HCT116 (cell line): Measurements from ENCODE around the gene DAPK1. TPM values are rescaled to one million over a fixed set of nuclear protein-coding genes. Genes with fewer than 3 reads are reported as not detected.

Experiments
- ATAC-seq: fragments of 200-7000 bp; cut with Tn5 transposase; 2 replicates; pipeline ENCODE4 v1.9.1; 2020; ENCODE audit warnings: mild to moderate bottlenecking, moderate library complexity
- BruUV-seq: library from RNA; stranded (reverse); fragments of 400-500 nt; replicated peaks from 2 replicates; lab custom pipeline; 2021; lab: Mats Ljungman, UMichigan
- CTCF ChIA-PET: fragments of 300-600 bp; sonication (Branson Sonifier 250); formaldehyde crosslinking; loops from one replicate; lab custom pipeline; 2021; ENCODE audit warnings: antibody characterized with exemption; lab: Charles Lee
- POLR2A ChIA-PET: fragments of 300-600, 350-600 bp; sonication (Branson Sonifier 250); formaldehyde crosslinking; loops from one replicate; lab custom pipeline; 2021; ENCODE audit warnings: antibody characterized with exemption; lab: Charles Lee
- RAD21 ChIA-PET, 2 experiments: fragments of 300-600 bp; sonication (Branson Sonifier 250); formaldehyde crosslinking; loops; one replicate each; lab custom pipeline; 2023; ENCODE audit warnings: low total read pairs in 2 of 2; ENCODE audit not compliant: uncharacterized antibody in 2 of 2, unreplicated experiment in 2 of 2, low non-redundant PET in 1 of 2; lab: Charles Lee
- DNase-seq: peaks from one replicate; pipeline ENCODE4 v3.0.0-alpha.2; 2010; ENCODE audit warnings: low read depth, low spot score
- H2AFZ ChIP-seq: fragments of 200-600 bp; shearing (Covaris generic), sonication (generic); 2 replicates; pipeline ENCODE4 v1.6.1; 2017; ENCODE audit warnings: low read depth, mixed run types, mixed read lengths, antibody characterized with exemption, low read length; ENCODE audit not compliant: poor library complexity, severe bottlenecking
- H3K27ac ChIP-seq: 2 replicates; pipeline ENCODE4 v1.5.1; 2012; ENCODE audit warnings: low read depth, low read length
- H3K27me3 ChIP-seq: fragments of 200-600 bp; sonication (generic); 2 replicates; pipeline ENCODE4 v1.6.1; 2016; ENCODE audit warnings: mixed run types, low read length, mixed read lengths; ENCODE audit not compliant: insufficient read depth
- H3K36me3 ChIP-seq, 2 experiments: fragments of 200-500 bp in 1 of 2; fragments of 200-600 bp in 1 of 2; sonication (Bioruptor generic) in 1 of 2; sonication (generic) in 1 of 2; 2 replicates each; pipeline versions ENCODE4 v1.5.1 to v1.6.1; 2014 to 2016; ENCODE audit warnings: low read length in 2 of 2, inconsistent platforms in 1 of 2, mixed read lengths in 1 of 2, mixed run types in 1 of 2; ENCODE audit not compliant: insufficient read depth in 2 of 2, control insufficient read depth in 1 of 2
- H3K4me1 ChIP-seq, 2 experiments: fragments of 200-600 bp in 1 of 2; sonication (generic) in 1 of 2; 2 replicates each; pipeline versions ENCODE4 v1.5.1 to v1.6.1; 2012 to 2017; ENCODE audit warnings: low read length in 2 of 2, inconsistent platforms in 1 of 2, mild to moderate bottlenecking in 1 of 2, mixed read lengths in 1 of 2, mixed run types in 1 of 2, moderate library complexity in 1 of 2; ENCODE audit not compliant: insufficient read depth in 2 of 2, control insufficient read depth in 1 of 2
- H3K4me2 ChIP-seq: fragments of 200-600 bp; sonication (generic); 2 replicates; pipeline ENCODE4 v1.6.1; 2017; ENCODE audit warnings: mixed run types, low read length, mixed read lengths
- H3K4me3 ChIP-seq, 2 experiments: fragments of 200-600 bp in 1 of 2; sonication (generic) in 1 of 2; replicated peaks in 1 of 2; 2 replicates each; pipeline ENCODE4 v1.5.1; 2011 to 2016; ENCODE audit warnings: low read length in 2 of 2, control low read depth in 1 of 2, low read depth in 1 of 2, mild to moderate bottlenecking in 1 of 2, mixed read lengths in 1 of 2, mixed run types in 1 of 2
- H3K79me2 ChIP-seq: fragments of 200-600 bp; sonication (generic); 2 replicates; pipeline ENCODE4 v1.6.1; 2017; ENCODE audit warnings: mild to moderate bottlenecking, mixed run types, low read length, moderate library complexity, mixed read lengths; ENCODE audit not compliant: insufficient read depth
- H3K9ac ChIP-seq: fragments of 200-600 bp; sonication (generic); 2 replicates; pipeline ENCODE4 v1.6.1; 2016; ENCODE audit warnings: low read length, mixed read lengths
- H3K9me2 ChIP-seq: fragments of 200-600 bp; sonication (generic), shearing (Covaris generic); 2 replicates; pipeline ENCODE4 v1.6.1; 2017; ENCODE audit warnings: mixed run types, mild to moderate bottlenecking, moderate library complexity; ENCODE audit not compliant: insufficient read depth
- H3K9me3 ChIP-seq, 2 experiments: fragments of 200-500 bp in 1 of 2; fragments of 200-600 bp in 1 of 2; sonication (Bioruptor generic) in 1 of 2; sonication (generic) in 1 of 2; 2 replicates each; pipeline ENCODE4 v1.6.1; 2014 to 2017; ENCODE audit warnings: low read length in 2 of 2, mixed read lengths in 2 of 2, inconsistent platforms in 1 of 2, low read depth in 1 of 2, mild to moderate bottlenecking in 1 of 2, mixed run types in 1 of 2, moderate library complexity in 1 of 2; ENCODE audit not compliant: control insufficient read depth in 1 of 2, insufficient read depth in 1 of 2
- H4K20me1 ChIP-seq: fragments of 200-600 bp; sonication (generic), shearing (Covaris generic); 2 replicates; pipeline ENCODE4 v1.6.1; 2017; ENCODE audit warnings: mixed run types, mild to moderate bottlenecking, moderate library complexity; ENCODE audit not compliant: insufficient read depth
- CEBPB ChIP-seq: IDR thresholded peaks from 2 replicates; pipeline ENCODE4 v1.6.1; 2012; ENCODE audit warnings: low read depth
- EZH2 ChIP-seq: fragments of 200-600 bp; sonication (generic); IDR thresholded peaks from 2 replicates; pipeline ENCODE4 v1.6.1; 2017; ENCODE audit warnings: antibody characterized with exemption, mixed run types
- EZH2phosphoT487 ChIP-seq: fragments of 200-600 bp; IDR thresholded peaks from 2 replicates; pipeline ENCODE4 v1.6.1; 2018; ENCODE audit warnings: antibody characterized with exemption, borderline replicate concordance
- POLR2AphosphoS5 ChIP-seq: IDR thresholded peaks from 2 replicates; pipeline ENCODE4 v1.6.1; 2011; ENCODE audit warnings: mild to moderate bottlenecking, low read depth, low read length, moderate library complexity
- SP1 ChIP-seq: IDR thresholded peaks from 2 replicates; pipeline ENCODE4 v1.6.1; 2012; ENCODE audit warnings: low read depth
- YY1 ChIP-seq: IDR thresholded peaks from 2 replicates; pipeline ENCODE4 v1.6.1; 2011; ENCODE audit warnings: low read length, low read depth, moderate library complexity, mild to moderate bottlenecking; ENCODE audit not compliant: insufficient replicate concordance; ENCODE audit errors: extremely low read depth
- ZFX ChIP-seq: fragments of 450-650 bp; IDR thresholded peaks from 2 replicates; pipeline ENCODE4 v1.6.1; 2017
- ZNF274 ChIP-seq: fragments of 200-500 bp; sonication (Bioruptor generic); IDR thresholded peaks from 2 replicates; pipeline ENCODE4 v1.6.1; 2014; ENCODE audit warnings: mild to moderate bottlenecking, low read depth, low read length, inconsistent platforms
- intact Hi-C: fragments of 100-400 bp; cut with micrococcal nuclease; formaldehyde crosslinking; loops from 2 replicates; pipeline ENCODE4 v1.10.0; 2022
- total RNA-seq: library from RNA; stranded (reverse); gene quantifications from one replicate; pipeline ENCODE4 v1.2.1, GENCODE V29; 2021; ENCODE audit not compliant: unreplicated experiment
- TF ChIP-seq, protein P1 (sequence below): IDR thresholded peaks from 2 replicates; pipeline ENCODE4 v1.6.1; 2011; ENCODE audit warnings: mild to moderate bottlenecking, low read length, moderate library complexity; ENCODE audit not compliant: insufficient replicate concordance; ENCODE audit errors: extremely low read depth
- TF ChIP-seq, protein P2 (sequence below): IDR thresholded peaks from 2 replicates; pipeline ENCODE4 v1.6.1; 2012

DAPK1 gene
- total RNA-seq, 1 experiment from 2014 or later: 5.6 TPM

DNA sequence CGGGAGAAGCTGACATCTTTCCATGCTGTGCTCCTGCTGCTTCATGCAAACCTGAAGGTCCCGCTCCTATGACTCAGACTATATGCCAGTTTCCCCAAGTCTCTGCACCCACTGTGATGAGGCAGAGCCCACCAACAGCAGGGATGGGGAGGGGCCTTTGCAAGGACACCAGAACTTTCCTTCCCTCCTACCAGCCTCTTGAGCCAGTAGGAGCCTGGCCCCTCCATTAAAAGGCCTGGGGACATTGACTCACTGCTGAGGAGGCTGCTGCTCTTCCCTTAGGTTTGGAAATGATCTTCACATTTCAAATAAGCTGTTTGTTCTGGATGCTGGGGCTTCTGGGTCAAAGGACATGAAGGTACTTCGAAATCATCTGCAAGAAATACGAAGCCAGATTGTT lies 202.2 kb downstream of the DAPK1 start:
- ChIA-PET RAD21 (no interaction called here), POLR2A (no interaction called here), CTCF (no interaction called here)
- H3K79me2 ChIP-seq: no peaks in the 10 kb centered on the region
- peaks cover 0 to 17% of the 10 kb centered on the region in 2 experiments; a peak in 2 of 4 replicates for H3K4me1 ChIP-seq
- BruUV-seq: no TSS peak
- ATAC-seq: no peak
- no peak overlapping the region for H3K4me3 ChIP-seq
- no peak for DNase-seq
- no peaks in the 10 kb centered on the region for H3K36me3 ChIP-seq
- H3K27me3 ChIP-seq: no peaks in the 10 kb centered on the region
- no peak overlapping the region for H2AFZ ChIP-seq
- H4K20me1 ChIP-seq: no peaks in the 10 kb centered on the region
- intact Hi-C loops: no loop called here
- H3K4me2 ChIP-seq: no peak overlapping the region
- H3K9me2 ChIP-seq: no peaks in the 10 kb centered on the region
- TF ChIP-seq CEBPB (no peak), ZFX (no peak), YY1 (no peak), ZNF274 (no peak), EZH2phosphoT487 (no peak), POLR2AphosphoS5 (no peak), EZH2 (no peak), SP1 (no peak)
- TF ChIP-seq, protein P1, sequence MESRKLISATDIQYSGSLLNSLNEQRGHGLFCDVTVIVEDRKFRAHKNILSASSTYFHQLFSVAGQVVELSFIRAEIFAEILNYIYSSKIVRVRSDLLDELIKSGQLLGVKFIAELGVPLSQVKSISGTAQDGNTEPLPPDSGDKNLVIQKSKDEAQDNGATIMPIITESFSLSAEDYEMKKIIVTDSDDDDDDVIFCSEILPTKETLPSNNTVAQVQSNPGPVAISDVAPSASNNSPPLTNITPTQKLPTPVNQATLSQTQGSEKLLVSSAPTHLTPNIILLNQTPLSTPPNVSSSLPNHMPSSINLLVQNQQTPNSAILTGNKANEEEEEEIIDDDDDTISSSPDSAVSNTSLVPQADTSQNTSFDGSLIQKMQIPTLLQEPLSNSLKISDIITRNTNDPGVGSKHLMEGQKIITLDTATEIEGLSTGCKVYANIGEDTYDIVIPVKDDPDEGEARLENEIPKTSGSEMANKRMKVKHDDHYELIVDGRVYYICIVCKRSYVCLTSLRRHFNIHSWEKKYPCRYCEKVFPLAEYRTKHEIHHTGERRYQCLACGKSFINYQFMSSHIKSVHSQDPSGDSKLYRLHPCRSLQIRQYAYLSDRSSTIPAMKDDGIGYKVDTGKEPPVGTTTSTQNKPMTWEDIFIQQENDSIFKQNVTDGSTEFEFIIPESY: no peak
- TF ChIP-seq, protein P2, sequence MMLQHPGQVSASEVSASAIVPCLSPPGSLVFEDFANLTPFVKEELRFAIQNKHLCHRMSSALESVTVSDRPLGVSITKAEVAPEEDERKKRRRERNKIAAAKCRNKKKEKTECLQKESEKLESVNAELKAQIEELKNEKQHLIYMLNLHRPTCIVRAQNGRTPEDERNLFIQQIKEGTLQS: no peak
- H3K27ac ChIP-seq: no peak overlapping the region
- H3K9me3 ChIP-seq: no peaks in the 10 kb centered on the region
- no peak overlapping the region for H3K9ac ChIP-seq
